Endothelial cell of umbilical vein (primary cell): Measurements from ENCODE around the gene PBXIP1. TPM values are rescaled to one million over a fixed set of nuclear protein-coding genes. Genes with fewer than 3 reads are reported as not detected.

Experiments
- BruUV-seq: library from RNA; stranded (reverse); fragments of 400-500 nt; replicated peaks from 2 replicates; lab custom pipeline; 2021; lab: Mats Ljungman, UMichigan
- CTCF ChIA-PET: fragments of 300-600, 350-600 bp; sonication (Branson Sonifier 250); formaldehyde crosslinking; loops from one replicate; lab custom pipeline; 2021; ENCODE audit warnings: antibody characterized with exemption, inconsistent platforms; lab: Charles Lee
- POLR2A ChIA-PET: fragments of 300-600, 350-600 bp; sonication (Branson Sonifier 250); formaldehyde crosslinking; loops from one replicate; lab custom pipeline; 2021; ENCODE audit warnings: antibody characterized with exemption, inconsistent platforms; lab: Charles Lee
- DNase-seq: peaks from one replicate; pipeline ENCODE4 v3.0.0-alpha.2; 2011; ENCODE audit warnings: low read depth, low spot score
- FAIRE-seq: peaks from 2 replicates; lab custom pipeline; 2011; peaks lifted over from hg19 to GRCh38; lab: Jason Lieb, UNC
- H2AFZ ChIP-seq: 2 replicates; pipeline ENCODE4 v1.6.0; 2012; ENCODE audit warnings: low read depth, low read length, control low read depth, inconsistent platforms
- H3K27ac ChIP-seq: 2 replicates; pipeline ENCODE4 v1.5.1; 2011; ENCODE audit warnings: low read depth, mild to moderate bottlenecking, control low read depth, low read length, moderate library complexity; ENCODE audit not compliant: insufficient read depth
- H3K27me3 ChIP-seq, 2 experiments: 2 replicates each; pipeline versions ENCODE4 v1.6.0 to v1.6.1; 2011; ENCODE audit warnings: low read length in 2 of 2, mixed read lengths in 1 of 2; ENCODE audit not compliant: control insufficient read depth in 2 of 2, insufficient read depth in 2 of 2
- H3K36me3 ChIP-seq, 2 experiments: 2 replicates in 1 of 2; 3 replicates in 1 of 2; pipeline ENCODE4 v1.5.1; 2011; ENCODE audit warnings: low read length in 2 of 2, mild to moderate bottlenecking in 1 of 2, moderate library complexity in 1 of 2; ENCODE audit not compliant: control insufficient read depth in 2 of 2, insufficient read depth in 2 of 2; ENCODE audit errors: extremely low read depth in 1 of 2
- H3K4me1 ChIP-seq: 3 replicates; pipeline ENCODE4 v1.5.1; 2011; ENCODE audit warnings: mild to moderate bottlenecking, low read length; ENCODE audit not compliant: control insufficient read depth, insufficient read depth; ENCODE audit errors: extremely low read depth
- H3K4me2 ChIP-seq: 2 replicates; pipeline ENCODE4 v1.6.1; 2011; ENCODE audit warnings: low read length, control low read depth, mixed read lengths; ENCODE audit not compliant: insufficient read depth
- H3K4me3 ChIP-seq, 3 experiments: fragments of 200-600 bp in 1 of 3; sonication (generic), shearing (Covaris generic) in 1 of 3; replicated peaks in 1 of 3; 2 replicates each; pipeline ENCODE4 v1.5.1; 2011 to 2016; ENCODE audit warnings: control low read depth in 3 of 3, low read length in 3 of 3, mild to moderate bottlenecking in 2 of 3, inconsistent platforms in 1 of 3, low read depth in 1 of 3, moderate library complexity in 1 of 3; ENCODE audit not compliant: insufficient read depth in 1 of 3
- H3K79me2 ChIP-seq: 2 replicates; pipeline ENCODE4 v1.6.0; 2012; ENCODE audit warnings: low read length, inconsistent platforms; ENCODE audit not compliant: control insufficient read depth, insufficient read depth
- H3K9ac ChIP-seq: replicated peaks from 2 replicates; pipeline ENCODE3; 2011; ENCODE audit warnings: low read length, control low read depth; ENCODE audit not compliant: insufficient read depth; ENCODE audit errors: extremely low read depth
- H3K9me1 ChIP-seq: replicated peaks from 3 replicates; pipeline ENCODE4 v1.6.0; 2011; ENCODE audit warnings: mild to moderate bottlenecking, low read length; ENCODE audit not compliant: control insufficient read depth, insufficient read depth; ENCODE audit errors: extremely low read depth
- H3K9me3 ChIP-seq: replicated peaks from 2 replicates; pipeline ENCODE4 v1.5.1; 2012; ENCODE audit warnings: low read length, inconsistent platforms; ENCODE audit not compliant: control insufficient read depth, insufficient read depth
- H4K20me1 ChIP-seq: replicated peaks from 2 replicates; pipeline ENCODE3; 2011; ENCODE audit warnings: mild to moderate bottlenecking, low read length; ENCODE audit not compliant: control insufficient read depth, insufficient read depth; ENCODE audit errors: extremely low read depth
- CTCF ChIP-seq, 2 donors: IDR thresholded peaks; 1 replicate in 1 of 2; 2 replicates in 1 of 2; pipeline ENCODE4 v1.5.1; 2011; ENCODE audit warnings: low read length in 2 of 2, mild to moderate bottlenecking in 2 of 2, moderate library complexity in 2 of 2, control low read depth in 1 of 2, inconsistent platforms in 1 of 2, low read depth in 1 of 2; ENCODE audit not compliant: insufficient read depth in 1 of 2; ENCODE audit errors: extremely low read depth in 1 of 2
- EZH2 ChIP-seq: IDR thresholded peaks from 2 replicates; pipeline ENCODE4 v1.6.1; 2012; ENCODE audit warnings: borderline replicate concordance, low read depth, mild to moderate bottlenecking, moderate library complexity, low read length, inconsistent platforms; ENCODE audit not compliant: severe bottlenecking
- FOS ChIP-seq: IDR thresholded peaks from 2 replicates; pipeline ENCODE4 v1.6.1; 2011; ENCODE audit warnings: mild to moderate bottlenecking, low read length, moderate library complexity, borderline replicate concordance; ENCODE audit not compliant: insufficient read depth
- GATA2 ChIP-seq: IDR thresholded peaks from 2 replicates; pipeline ENCODE4 v1.7.0; 2011; ENCODE audit warnings: low read depth, mild to moderate bottlenecking, moderate library complexity, mixed read lengths, low read length; ENCODE audit not compliant: insufficient read length, insufficient read depth
- JUN ChIP-seq: IDR thresholded peaks from 2 replicates; pipeline ENCODE4 v1.6.1; 2011; ENCODE audit warnings: borderline replicate concordance, low read depth; ENCODE audit not compliant: insufficient read length, insufficient read depth
- MAX ChIP-seq: IDR thresholded peaks from 2 replicates; pipeline ENCODE4 v1.6.1; 2011; ENCODE audit not compliant: insufficient read depth, insufficient read length
- MYC ChIP-seq: IDR thresholded peaks from one replicate; pipeline ENCODE4 v1.6.1; 2011; ENCODE audit warnings: mild to moderate bottlenecking, low read depth, low read length
- POLR2A ChIP-seq: IDR thresholded peaks from 2 replicates; pipeline ENCODE4 v1.6.1; 2012; ENCODE audit warnings: low read depth, mild to moderate bottlenecking, control low read depth, low read length
- POLR2AphosphoS5 ChIP-seq: IDR thresholded peaks from 2 replicates; pipeline ENCODE4 v1.6.1; 2012; ENCODE audit warnings: low read depth, mild to moderate bottlenecking, control low read depth, low read length, moderate library complexity; ENCODE audit not compliant: insufficient read depth
- dilution Hi-C: fragments of 300-500 bp; cut with MboI; formaldehyde crosslinking; loops from one replicate; pipeline ENCODE4 v1.15.0; 2019; ENCODE audit warnings: low sequenced_read_pairs; ENCODE audit not compliant: extremely low pct_ligation_motif_present
- intact Hi-C: fragments of 100-400 bp; cut with micrococcal nuclease; formaldehyde crosslinking; loops from one replicate; pipeline ENCODE4 v1.10.0; 2022
- polyA plus RNA-seq, 4 experiments: library from polyadenylated mRNA; depleted of rRNA in 3 of 4; stranded (reverse) in 3 of 4; unstranded in 1 of 4; fragments of >200 nt; gene quantifications; 2 replicates each; pipeline versions ENCODE4 v1.2.1 to v1.2.3, GENCODE V29; 2011 to 2012; ENCODE audit warnings: missing spikeins in 1 of 4
- total RNA-seq: library from RNA; stranded (reverse); gene quantifications from 2 replicates; pipeline ENCODE4 v1.2.3, GENCODE V29; 2021

The PBXIP1 gene
- total and polyA plus RNA-seq, 2 donors (not counting 3 experiments of a cell fraction or from before 2014, with no cell fraction given), result 49.4 to 54.7 TPM

- POLR2A ChIA-PET, result no interaction called here
- peaks cover 9% of the 10 kb centered on the region for H3K79me2 ChIP-seq
Measured at GRCh38 chr1:155000411-155000725, 44.5 kb upstream of the PBXIP1 start.

GRCh38 chr1:154999571-155000410, 43.9 kb upstream of the PBXIP1 start:
- Histone ChIP-seq H4K20me1 (no peaks in the 10 kb centered on the region), H3K4me2 (peak overlapping the region; percentile 38), H3K9ac (no peak overlapping the region), H3K79me2 (peaks cover 8% of the 10 kb centered on the region), H3K27ac (no peak overlapping the region), H3K4me3 (peak overlapping the region in 1 of 3 experiments; percentile 94), H3K27me3 (no peaks in the 10 kb centered on the region), H3K4me1 (peaks cover 20% of the 10 kb centered on the region), H3K9me1 (no peaks in the 10 kb centered on the region), H3K36me3 (no peaks in the 10 kb centered on the region), H3K9me3 (no peaks in the 10 kb centered on the region), H2AFZ (peak overlapping the region; percentile 53)
- DNase-seq, result peak; percentile 31
- dilution Hi-C loops, result no loop called here
- ChIA-PET CTCF (interaction anchor here (0.8 to 6.5 kb wide), 22 partner anchors 10 to 440 kb away, joined by 3 to 87 read pairs (median 5); partner anchors contain the start of genes ADAM15, CKS1B, PBXIP1 and PMVK), POLR2A (interaction anchor here (0.9 to 1.4 kb wide), 3 partner anchors 38 to 62 kb away, joined by 3 read pairs; partner anchors contain the start of genes PBXIP1 and PYGO2)
- no TSS peak for BruUV-seq
- TF ChIP-seq MYC (no peak), CTCF (IDR thresholded peaks at IDR 0.05; ENCODE audit: extremely low read depth in 1 of 2, insufficient read depth in 1 of 2, low read depth in 1 of 2, low read length in 2 of 2) (no peak), MAX (no peak), GATA2 (no peak), EZH2 (no peak), FOS (no peak), POLR2A (no peak), JUN (no peak), POLR2AphosphoS5 (no peak)
- no peak for FAIRE-seq
- intact Hi-C loops, result loop anchor here (1.0 to 5.0 kb wide), 3 partner anchors 38 to 442 kb away; partner anchors contain the start of genes PYGO2 and UBE2Q1

More at GRCh38 chr1:155000411-155000725, 44.5 kb upstream of the PBXIP1 start:
- no TSS peak for BruUV-seq
- no peaks in the 10 kb centered on the region for H4K20me1 ChIP-seq
- intact Hi-C loops, result loop anchor here (5.0 kb wide), 1 partner anchor 443 kb away; the partner anchor contains the start of gene UBE2Q1
- DNase-seq (no peak), FAIRE-seq (peak; percentile 12)
- H3K27me3 ChIP-seq, result no peaks in the 10 kb centered on the region
- CTCF ChIA-PET, result interaction anchor here (1.3 to 6.5 kb wide), 8 partner anchors 14 to 63 kb away, joined by 3 to 87 read pairs (median 12); partner anchors contain the start of genes ADAM15, CKS1B, PMVK and PYGO2
- TF ChIP-seq POLR2A, result no peak
- no peak for TF ChIP-seq EZH2
- TF ChIP-seq POLR2AphosphoS5, result no peak
- no peak for TF ChIP-seq MAX
- dilution Hi-C loops, result no loop called here
- H3K27ac ChIP-seq, result no peak overlapping the region
- H3K9me3 ChIP-seq, result no peaks in the 10 kb centered on the region
- no peak overlapping the region for H3K9ac ChIP-seq
- H2AFZ ChIP-seq, result peak overlapping the region; percentile 39
- H3K36me3 ChIP-seq, result no peaks in the 10 kb centered on the region
- peak overlapping the region; percentile 38 for H3K4me2 ChIP-seq
- peak overlapping the region in 1 of 3 experiments; percentile 94 for H3K4me3 ChIP-seq
- no peaks in the 10 kb centered on the region for H3K9me1 ChIP-seq
- peaks cover 23% of the 10 kb centered on the region for H3K4me1 ChIP-seq
